GM18507 (cell line): ENCODE measurements around the gene NPR2.

Source experiments
- DNase-seq: peaks from one replicate; pipeline ENCODE4 v3.0.0; 2011; ENCODE audit warnings: low read depth; ENCODE audit not compliant: insufficient read length; ENCODE audit errors: extremely low spot score
- FAIRE-seq: peaks from 2 replicates; lab custom pipeline; 2011; peaks lifted over from hg19 to GRCh38; lab: Jason Lieb, UNC

Gene NPR2

DNA sequence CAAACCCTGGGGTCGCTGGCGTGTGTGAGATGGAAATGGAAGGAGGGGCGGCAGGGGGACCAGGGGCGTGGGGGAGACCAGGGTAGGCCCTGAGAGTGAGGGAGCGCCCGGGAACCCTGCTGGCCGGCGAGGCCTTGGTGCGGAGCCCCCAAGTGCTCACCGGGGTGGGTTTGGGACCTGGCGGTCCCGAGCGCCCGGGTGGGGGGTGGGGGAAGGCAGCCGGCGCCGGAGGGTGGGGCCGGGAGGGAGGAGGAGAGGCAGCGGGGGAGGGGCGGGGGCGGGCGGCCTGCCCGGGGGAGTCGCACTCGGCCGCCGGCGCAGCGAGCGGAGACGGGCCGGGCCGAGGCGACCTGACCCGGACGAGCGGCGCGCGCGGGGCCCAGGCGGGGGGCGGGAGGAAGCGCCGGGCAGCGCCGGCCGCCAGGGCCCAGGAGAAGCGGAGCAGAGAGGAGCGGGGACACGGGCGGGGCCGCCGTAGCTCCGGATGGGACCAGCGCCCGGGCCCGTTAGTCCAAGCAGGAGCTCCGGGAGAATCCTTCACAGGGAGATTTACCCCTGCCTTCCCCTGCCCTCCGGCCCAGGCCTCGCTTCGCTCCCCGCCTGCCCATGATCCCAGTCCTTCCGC lies at the start of gene NPR2:
Gene NPR2 (plus strand): TSS at position 295 of the 625 bp plus-strand sequence. CDS start 818 bp downstream, outside the sequence.
- FAIRE-seq (no peak), DNase-seq (no peak)

DNA sequence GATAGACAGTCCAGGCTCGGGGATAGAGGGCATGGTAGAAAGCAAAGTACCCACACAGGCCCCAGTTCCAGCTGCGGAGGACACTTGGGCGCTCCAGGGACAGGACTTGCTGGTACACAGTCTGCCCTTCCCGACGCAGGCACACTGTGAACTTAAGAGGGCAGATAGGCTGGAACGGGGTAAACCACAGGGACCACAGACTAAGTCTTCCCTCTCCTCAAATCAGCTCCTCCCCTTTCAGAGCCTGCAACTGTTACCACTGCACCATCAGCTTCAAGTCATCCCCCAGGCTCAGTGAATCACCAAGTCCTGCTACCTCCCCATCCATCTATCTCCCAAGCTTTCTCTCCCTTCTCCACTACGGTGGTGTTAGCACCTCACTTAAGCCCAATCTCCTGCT lies 49.7 kb upstream of the NPR2 start:
- FAIRE-seq (no peak), DNase-seq (no peak)

GRCh38 chr9:35743452-35743851 lies 47.9 kb upstream of the NPR2 start:
- DNase-seq (no peak), FAIRE-seq (no peak)

DNA sequence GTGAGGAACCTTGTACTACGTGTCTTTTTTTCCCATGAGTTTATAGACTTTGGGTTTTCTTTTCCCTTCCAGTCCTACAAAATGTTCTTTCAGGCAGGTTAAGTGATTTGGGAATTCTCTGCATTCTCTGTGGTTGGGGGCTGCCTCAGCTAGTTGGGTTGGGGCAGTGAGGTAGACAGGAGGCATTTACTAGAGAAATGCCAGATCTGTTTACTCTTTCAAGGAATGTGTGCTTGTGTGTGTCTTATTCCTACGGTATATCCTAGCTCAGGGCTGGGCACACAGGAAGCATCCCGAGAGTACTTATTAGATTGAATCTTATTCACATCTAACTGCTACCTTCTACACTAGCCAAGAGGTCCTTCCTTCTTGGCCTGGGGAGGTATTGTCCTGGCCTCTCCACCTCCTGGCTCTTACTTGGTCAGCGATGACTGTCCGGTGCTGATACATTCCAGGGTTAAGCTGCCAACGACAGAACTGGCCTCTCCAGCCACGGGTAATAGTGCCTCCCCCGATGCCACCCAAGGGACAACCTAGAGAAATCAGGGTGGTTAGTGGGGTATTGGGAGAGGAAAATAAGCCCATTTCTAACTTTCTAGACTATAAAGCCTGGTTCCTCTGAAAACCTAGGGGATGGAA lies 47.4 kb upstream of the NPR2 start:
- DNase-seq (no peak), FAIRE-seq (no peak)

GRCh38 chr9:35745569-35745968 lies 45.8 kb upstream of the NPR2 start:
- FAIRE-seq (no peak), DNase-seq (no peak)

DNA sequence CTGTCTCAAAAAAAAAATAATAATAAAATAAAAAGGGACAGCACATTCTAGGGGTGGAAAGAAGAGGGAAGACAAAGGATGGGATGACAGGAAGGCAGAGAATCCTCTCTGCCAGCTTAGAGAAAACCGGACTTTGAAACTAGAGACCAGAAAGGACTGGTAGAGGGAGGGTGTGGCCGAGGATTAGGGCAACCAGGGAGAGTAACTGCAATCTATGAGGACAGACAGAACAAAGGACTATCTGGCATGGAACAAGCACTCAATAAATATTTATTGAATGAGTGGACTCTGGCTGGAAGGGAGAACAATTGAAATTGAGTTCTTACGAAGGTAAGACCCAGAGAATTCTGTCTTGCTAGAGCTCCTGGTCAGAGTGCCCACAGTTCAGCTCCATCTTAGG lies 44.8 kb upstream of the NPR2 start:
- DNase-seq (no peak), FAIRE-seq (no peak)

DNA sequence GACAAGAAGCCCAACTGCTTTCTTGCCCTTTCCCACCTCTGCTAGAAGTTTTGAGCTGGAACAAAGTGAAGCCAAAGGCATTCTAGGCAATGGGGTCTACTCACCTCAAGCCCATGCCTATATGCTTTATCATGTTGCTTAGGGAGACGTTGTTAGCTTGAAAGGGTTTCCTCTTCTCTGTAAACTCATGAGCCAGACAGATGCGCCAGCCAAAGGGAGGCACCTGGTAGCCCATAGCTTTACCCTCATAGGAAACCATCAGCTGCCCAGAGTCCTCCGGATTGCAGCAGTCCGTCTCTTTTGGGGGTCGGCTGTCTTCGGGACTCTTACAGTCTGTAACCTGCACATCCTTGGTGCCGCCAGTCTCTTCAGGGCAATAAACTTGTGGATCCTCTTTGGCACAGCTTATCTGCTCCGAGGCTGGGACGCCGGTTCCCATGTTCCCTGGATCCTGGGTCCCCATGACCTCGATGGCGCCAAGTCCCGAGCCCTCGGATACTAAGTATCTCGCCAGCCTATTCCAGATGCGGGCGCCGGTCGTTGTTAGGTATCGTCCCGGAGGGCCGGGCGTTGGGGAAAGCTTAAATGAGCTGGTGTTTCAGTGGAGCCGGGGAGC lies 43.0 kb upstream of the NPR2 start:
- FAIRE-seq = no peak
- no peak for DNase-seq

GRCh38 chr9:35748858-35749514 lies 42.4 kb upstream of the NPR2 start, which contains the start of the genes GBA2 and RGP1:
TSS of gene GBA2 (minus strand) at chr9:35749228. CDS start at chr9:35748704, 524 bp downstream.
TSS of gene RGP1 (plus strand) at chr9:35749287. CDS start at chr9:35749756, 469 bp downstream.
- DNase-seq = no peak
- peak; percentile 36 for FAIRE-seq

DNA sequence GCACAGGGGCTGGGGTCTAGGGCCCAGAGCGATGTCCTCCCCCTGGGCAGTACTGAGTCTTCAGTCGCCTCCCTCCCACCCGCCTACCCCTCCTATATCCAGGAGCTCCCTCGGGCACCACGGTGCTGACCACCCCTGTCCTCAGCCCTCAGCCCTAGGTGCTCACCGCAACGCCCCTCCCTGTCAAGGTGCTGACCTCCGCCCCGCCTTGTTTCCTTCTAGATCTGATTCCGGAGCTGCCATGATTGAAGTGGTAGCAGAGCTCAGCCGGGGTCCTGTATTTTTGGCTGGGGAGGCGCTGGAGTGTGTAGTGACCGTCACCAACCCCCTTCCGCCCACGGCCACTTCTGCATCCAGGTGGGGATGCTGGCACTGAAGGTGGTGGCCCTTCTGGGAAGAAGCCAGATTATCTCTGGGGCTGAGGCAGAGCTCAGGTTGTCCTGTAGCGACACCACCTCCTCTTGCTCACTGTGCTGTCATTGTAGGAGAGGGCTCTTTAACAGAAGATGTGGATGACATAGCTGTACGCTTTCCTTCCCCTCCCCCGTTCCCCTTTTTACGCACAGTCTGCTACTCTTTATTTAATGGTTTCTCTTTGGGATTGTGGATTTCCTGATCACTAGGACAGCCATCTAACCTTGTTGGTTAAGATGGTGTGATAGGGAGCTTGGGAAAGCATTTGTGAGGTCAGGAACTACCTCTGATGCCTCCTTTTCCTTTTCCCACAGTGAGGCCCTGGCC lies 41.7 kb upstream of the NPR2 start:
- FAIRE-seq (peak; percentile 70), DNase-seq (no peak)

- FAIRE-seq (no peak), DNase-seq (no peak)
Observed at GRCh38 chr9:35750256-35750531, 41.2 kb upstream of the NPR2 start.

DNA sequence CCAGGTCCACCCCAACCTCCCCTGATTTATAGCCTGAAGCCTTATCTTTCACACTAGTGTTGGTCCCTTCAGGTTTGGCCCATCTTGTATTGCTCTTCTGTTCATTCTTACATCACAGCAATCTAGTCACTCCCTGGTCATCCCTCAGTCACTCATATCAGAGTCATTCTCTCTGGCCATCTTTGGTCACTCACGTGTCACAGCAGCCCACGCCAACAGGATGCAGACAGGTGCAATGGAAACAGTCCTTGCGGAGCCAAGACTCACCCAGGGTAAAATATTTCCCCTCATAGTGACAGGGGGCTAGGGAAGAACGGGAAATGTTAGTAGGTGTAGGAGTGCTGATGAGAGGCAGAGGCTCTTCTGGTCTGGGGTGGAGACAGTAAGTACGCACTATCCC lies 37.9 kb upstream of the NPR2 start:
- FAIRE-seq = no peak
- no peak for DNase-seq

DNA sequence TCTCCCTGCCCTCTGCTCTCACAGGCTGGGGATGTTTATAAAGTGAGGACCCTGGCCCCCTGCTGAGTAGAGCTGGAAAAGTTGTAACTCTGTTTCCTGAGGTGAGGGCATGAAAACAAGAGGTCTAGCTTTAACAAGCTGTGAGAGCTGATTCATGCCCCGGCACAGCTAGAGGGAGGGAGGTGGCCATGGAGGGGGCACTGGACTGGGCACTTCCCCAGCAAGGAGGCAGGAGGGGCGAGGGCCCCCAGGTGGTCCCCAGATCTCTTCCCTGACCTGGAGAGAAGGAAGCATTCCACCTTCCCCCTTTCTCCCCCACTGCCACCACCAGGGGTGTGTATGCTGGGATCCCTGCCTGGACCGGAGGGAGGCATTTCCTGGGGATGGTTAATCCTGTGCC lies 37.1 kb upstream of the NPR2 start, which contains the start of gene MSMP:
Gene MSMP (minus strand): TSS at position 13 of the 400 bp plus-strand sequence. CDS start 147 bp downstream, outside the sequence.
- DNase-seq (no peak), FAIRE-seq (no peak)

DNA sequence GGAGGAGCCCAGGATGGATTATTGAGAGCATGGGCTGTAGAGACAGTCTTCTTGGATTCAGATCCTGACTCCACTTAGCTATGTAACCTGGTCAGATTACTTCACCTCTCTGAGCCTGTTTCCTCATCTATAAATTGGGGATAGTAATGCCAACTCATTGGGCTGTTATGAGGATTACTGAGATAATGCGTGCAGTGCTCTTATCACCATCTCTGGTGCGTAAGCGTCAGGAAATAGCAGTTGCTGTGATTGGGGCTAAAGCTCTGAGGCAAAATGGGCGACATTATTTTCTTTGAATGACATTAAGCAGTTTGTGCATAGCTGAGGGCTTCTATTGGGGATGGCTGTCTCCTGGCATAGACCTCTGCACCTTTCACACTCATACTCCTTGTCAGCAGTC lies 36.3 kb upstream of the NPR2 start:
- no peak for FAIRE-seq

GRCh38 chr9:35756275-35757225 lies 34.8 kb upstream of the NPR2 start:
- FAIRE-seq = peak; percentile 78
- no peak for DNase-seq

More for the DNA sequence above, 36.3 kb upstream of the NPR2 start:
- no peak for DNase-seq

- DNase-seq (no peak), FAIRE-seq (peak; percentile 85)
Observed at GRCh38 chr9:35757226-35757891, 34.0 kb upstream of the NPR2 start.

DNA sequence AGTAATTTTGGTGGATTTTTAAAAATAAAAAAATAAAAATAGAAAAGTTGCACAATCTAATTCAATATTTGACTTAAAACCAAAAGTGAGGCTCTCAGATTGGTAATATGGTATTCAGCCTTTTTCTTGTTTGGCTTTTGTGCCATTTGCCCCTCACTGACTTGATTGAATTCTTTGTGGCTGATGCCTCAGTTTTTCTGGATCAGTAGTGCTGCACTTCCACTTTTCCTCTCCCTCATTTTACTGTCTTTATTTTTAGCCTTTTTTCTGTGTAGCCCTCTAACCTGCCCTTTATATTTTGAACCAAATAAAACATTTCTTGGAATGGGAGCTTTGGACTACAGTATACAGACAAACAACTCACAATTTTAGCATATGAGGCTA lies 33.5 kb upstream of the NPR2 start:
- DNase-seq = no peak
- FAIRE-seq = no peak

DNA sequence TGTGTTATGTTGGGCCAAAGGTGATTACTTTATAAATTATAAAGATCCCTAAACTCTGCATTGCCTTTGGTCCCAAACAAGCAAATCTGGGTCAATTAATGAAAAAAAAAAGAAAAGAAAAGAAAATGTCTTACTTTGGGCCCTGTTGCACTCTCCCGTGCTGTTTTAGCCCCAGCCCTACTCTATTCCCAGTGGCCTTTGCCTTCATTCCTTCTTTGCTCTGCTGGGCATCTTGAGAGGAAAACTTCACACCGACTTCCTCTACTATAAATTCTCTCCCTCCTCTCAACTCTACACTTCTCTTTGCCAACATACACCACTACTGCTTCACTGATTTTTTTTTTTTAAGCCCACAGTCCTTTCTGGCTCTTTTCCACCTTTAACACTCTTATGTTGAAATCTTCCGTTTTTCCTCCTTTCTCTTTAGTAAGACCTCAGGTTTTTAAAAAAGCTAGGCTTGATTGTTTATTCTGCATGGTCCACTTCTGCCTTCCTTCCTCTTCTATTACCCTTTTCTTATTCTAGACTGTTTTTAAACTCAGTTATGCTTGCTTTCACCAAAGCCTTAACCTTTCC lies 32.8 kb upstream of the NPR2 start:
- FAIRE-seq (no peak), DNase-seq (no peak)

- no peak for DNase-seq
- no peak for FAIRE-seq
Observed at GRCh38 chr9:35759795-35760194, 31.6 kb upstream of the NPR2 start.
